HG03439 (cell line): ENCODE data around the gene ZCCHC14.
"Not testable (repeated sequence)": the region's sequence is repeated elsewhere in the genome, so short reads cannot be mapped to it uniquely, and the experiment has no call there.

Experiments used
- ATAC-seq: cut with Tn5 transposase; IDR thresholded peaks from one replicate; pipeline ENCODE4 v1.9.1; 2021; ENCODE audit warnings: mild to moderate bottlenecking, moderate library complexity; ENCODE audit not compliant: unreplicated experiment

Gene ZCCHC14

GRCh38 chr16:87367529-87367928 lies 125.3 kb downstream of the ZCCHC14 start:
- no peak for ATAC-seq

- ATAC-seq: no peak
Measured at GRCh38 chr16:87366930-87367329, 125.9 kb downstream of the ZCCHC14 start.

GRCh38 chr16:87366288-87366687 lies 126.5 kb downstream of the ZCCHC14 start:
- no peak for ATAC-seq

- no peak for ATAC-seq
Measured at GRCh38 chr16:87365021-87365713, 127.7 kb downstream of the ZCCHC14 start.

GRCh38 chr16:87363771-87364455 lies 128.9 kb downstream of the ZCCHC14 start:
- ATAC-seq: no peak

GRCh38 chr16:87362828-87363559 lies 129.8 kb downstream of the ZCCHC14 start:
- ATAC-seq: not testable (repeated sequence)

GRCh38 chr16:87361916-87362619 lies 130.8 kb downstream of the ZCCHC14 start:
- no peak for ATAC-seq

GRCh38 chr16:87360862-87361610 lies 131.8 kb downstream of the ZCCHC14 start:
- ATAC-seq: no peak

- no peak for ATAC-seq
Measured at GRCh38 chr16:87359121-87359520, 133.7 kb downstream of the ZCCHC14 start.

- ATAC-seq: no peak
Measured at GRCh38 chr16:87358696-87359095, 134.1 kb downstream of the ZCCHC14 start.

- ATAC-seq: no peak
Measured at GRCh38 chr16:87358250-87358649, 134.6 kb downstream of the ZCCHC14 start.

GRCh38 chr16:87356491-87356853 lies 136.4 kb downstream of the ZCCHC14 start:
- no peak for ATAC-seq
